Colonic mucosa (tissue), 4 donors: ENCODE data around the gene THAP7. TPM values are rescaled to one million over a fixed set of nuclear protein-coding genes. Genes with fewer than 3 reads are reported as not detected.
A peak's percentile ranks its signal among the peaks of the same experiment; 100 is the strongest.

Source experiments
- DNase-seq: peaks from one replicate; pipeline ENCODE4 v3.0.0-alpha.2; 2020
- H3K27ac ChIP-seq: fragments of 200-600 bp; one replicate; pipeline ENCODE4 v1.8.0; 2021
- H3K27me3 ChIP-seq: fragments of 200-600 bp; one replicate; pipeline ENCODE4 v1.8.0; 2021
- H3K36me3 ChIP-seq: fragments of 200-600 bp; one replicate; pipeline ENCODE4 v1.8.0; 2021
- H3K4me1 ChIP-seq: fragments of 200-600 bp; one replicate; pipeline ENCODE4 v1.8.0; 2021; ENCODE audit warnings: mild to moderate bottlenecking
- H3K4me3 ChIP-seq: fragments of 200-600 bp; one replicate; pipeline ENCODE4 v1.8.0; 2021
- H3K9ac ChIP-seq, 2 donors: one replicate each; pipeline ENCODE4 v1.7.0; 2013; ENCODE audit warnings: control low read depth in 2 of 2, low read depth in 2 of 2, low read length in 2 of 2
- H3K9me3 ChIP-seq: fragments of 200-600 bp; one replicate; pipeline ENCODE4 v1.8.0; 2021
- CTCF ChIP-seq: fragments of 200-600 bp; IDR thresholded peaks from one replicate; pipeline ENCODE4 v1.8.0; 2022; ENCODE audit warnings: antibody characterized with exemption, mild to moderate bottlenecking
- intact Hi-C: fragments of 100-400 bp; cut with DNase I; formaldehyde crosslinking; loops from one replicate; pipeline ENCODE4 v1.14.1; 2022
- total RNA-seq, 2 donors: library from RNA; stranded (reverse); fragmentation: NEBNext Ultra II Directional in 1 of 2; extraction: Animal tissue kit (Norgen Biotek cat#: 25700) in 1 of 2; gene quantifications; one replicate each; pipeline ENCODE4 v1.2.1, GENCODE V29; 2021
- donor health status: healthy.
- donor health status: DM: no; HTN: no; CAD: no.
- donor health status: DM: no; HTN: no; CAD: no.

THAP7 gene
- total RNA-seq, 2 donors from 2014 or later = 12.9 to 23.3 TPM

DNA sequence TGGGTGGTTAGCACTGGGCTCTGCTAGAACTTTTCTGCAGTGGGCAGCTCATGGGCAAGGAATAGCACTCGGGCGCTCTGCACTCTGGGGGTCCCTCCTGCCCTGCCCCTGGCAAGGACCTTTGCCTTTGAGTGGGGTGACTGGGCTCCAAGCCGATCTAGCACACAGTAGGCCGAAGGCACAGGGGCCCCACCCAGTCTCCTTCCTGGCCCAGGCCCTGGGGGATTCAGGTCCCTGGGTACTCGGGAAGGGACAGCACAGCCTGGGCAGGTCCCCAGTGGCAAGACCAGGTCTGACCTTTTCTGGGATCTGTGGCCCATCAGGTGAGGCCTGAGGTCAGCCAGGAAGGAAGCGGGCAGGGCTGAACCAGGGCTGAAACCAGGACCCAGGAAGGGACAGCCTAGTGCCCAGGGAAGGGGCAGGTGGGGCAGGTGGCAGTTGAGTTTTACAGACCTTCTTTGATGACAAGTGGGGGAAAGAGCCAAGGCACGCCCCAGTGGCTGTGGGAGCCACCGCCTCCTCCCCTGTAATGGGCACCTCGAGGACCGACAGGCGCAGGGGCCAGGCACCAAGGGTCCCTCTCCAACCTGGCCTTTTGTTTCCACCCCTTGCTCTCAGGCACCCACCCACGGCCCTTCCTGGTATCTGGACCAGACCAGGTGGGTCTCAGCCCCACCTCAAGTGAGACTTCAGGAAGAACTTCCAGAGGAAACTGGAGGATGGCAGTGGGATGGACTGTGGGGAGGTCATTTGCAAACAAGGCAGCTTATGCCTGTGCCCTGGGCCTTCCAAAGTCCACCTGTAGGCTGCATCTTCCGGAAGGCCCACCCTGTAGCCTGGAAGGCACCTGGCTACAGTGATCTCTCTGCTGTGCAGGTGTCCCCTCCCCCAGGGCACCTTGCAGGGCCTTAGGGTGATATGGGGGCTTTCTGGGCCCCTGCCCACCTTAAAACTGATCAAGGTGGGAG lies 35.7 kb downstream of the THAP7 start:
- peak overlapping the region; percentile 50 for H3K4me3 ChIP-seq
- no peaks in the 10 kb centered on the region for H3K27me3 ChIP-seq
- no peak for TF ChIP-seq CTCF
- peak overlapping the region; percentile 88 for H3K9ac ChIP-seq
- H3K4me1 ChIP-seq = peaks cover 3% of the 10 kb centered on the region
- no peaks in the 10 kb centered on the region for H3K36me3 ChIP-seq
- H3K27ac ChIP-seq = peak overlapping the region; percentile 87
- H3K9me3 ChIP-seq = no peaks in the 10 kb centered on the region
- intact Hi-C loops = loop anchor here (10.0 kb wide), 1 partner anchor 91 kb away; no protein-coding TSS in a partner anchor
- peak; percentile 83 for DNase-seq

DNA sequence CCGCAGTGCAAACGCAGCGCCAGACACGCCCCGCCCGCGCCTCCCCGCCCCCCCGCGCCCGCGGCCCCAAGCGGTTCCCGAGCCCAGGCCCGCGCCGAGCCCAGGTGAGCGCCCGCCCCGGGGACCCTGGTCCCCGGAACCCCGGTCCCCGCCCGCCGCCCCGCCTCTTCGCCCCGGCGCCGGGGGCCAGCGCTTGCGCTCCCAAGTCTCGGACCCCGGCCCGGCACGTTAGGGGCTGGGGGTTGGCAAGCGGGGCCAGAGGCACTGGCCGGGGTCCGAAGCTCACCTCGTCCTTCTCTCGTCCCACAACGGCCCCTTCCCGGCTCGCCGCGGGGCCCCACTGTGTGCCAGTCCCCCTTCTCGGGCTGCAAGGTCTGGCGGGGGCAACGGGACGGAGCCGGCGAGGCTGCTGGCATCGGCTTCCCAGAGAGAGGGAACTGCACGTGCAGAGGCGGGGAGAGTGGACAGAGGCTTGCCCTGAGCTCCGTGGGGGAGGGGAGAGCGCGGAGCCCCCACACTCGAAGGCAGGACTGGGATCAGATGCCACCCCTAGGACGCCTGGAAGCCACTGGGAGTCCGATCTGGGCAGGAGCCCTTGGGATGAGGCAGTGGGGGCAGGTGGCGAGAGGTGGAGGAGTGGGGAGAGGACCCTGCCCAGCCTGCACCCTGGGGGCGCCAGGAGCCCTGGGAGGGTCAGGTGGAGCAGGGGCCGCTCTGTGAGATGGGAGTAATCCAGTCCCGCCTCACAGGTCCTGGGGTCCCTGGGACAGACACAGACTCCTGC lies 36.6 kb downstream of the THAP7 start:
- Histone ChIP-seq H3K27ac (peak overlapping the region; percentile 87), H3K4me3 (peak overlapping the region; percentile 50), H3K27me3 (no peaks in the 10 kb centered on the region), H3K9ac (peak overlapping the region; percentile 88), H3K4me1 (peaks cover 3% of the 10 kb centered on the region), H3K36me3 (no peaks in the 10 kb centered on the region), H3K9me3 (no peaks in the 10 kb centered on the region)
- DNase-seq = peak; percentile 55
- no peak for TF ChIP-seq CTCF
- intact Hi-C loops = loop anchor here (10.0 kb wide), 1 partner anchor 90 kb away; no protein-coding TSS in a partner anchor

DNA sequence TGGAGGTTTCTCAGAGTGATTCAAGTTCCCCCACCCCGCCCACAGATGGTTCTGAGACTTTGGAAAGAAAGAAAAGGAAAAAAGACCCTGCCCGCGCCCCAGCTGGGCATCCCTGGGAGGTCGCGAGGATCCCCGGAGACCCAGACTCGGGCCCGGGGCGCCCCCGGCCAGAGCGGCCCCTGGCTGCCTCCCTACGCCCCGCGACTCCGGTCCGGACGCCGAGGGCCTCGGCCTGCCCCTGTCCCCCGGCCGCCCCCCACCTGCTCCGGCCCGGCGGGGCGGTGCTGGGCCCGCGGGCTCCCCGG lies 37.2 kb downstream of the THAP7 start:
- Histone ChIP-seq H3K27ac (no peak overlapping the region), H3K4me3 (peak overlapping the region; percentile 50), H3K36me3 (no peaks in the 10 kb centered on the region), H3K9ac (peak overlapping the region; percentile 49 to 66), H3K27me3 (no peaks in the 10 kb centered on the region), H3K9me3 (no peaks in the 10 kb centered on the region), H3K4me1 (peaks cover 3% of the 10 kb centered on the region)
- DNase-seq = no peak
- TF ChIP-seq CTCF = no peak
- intact Hi-C loops = loop anchor here (10.0 kb wide), 1 partner anchor 90 kb away; no protein-coding TSS in a partner anchor

DNA sequence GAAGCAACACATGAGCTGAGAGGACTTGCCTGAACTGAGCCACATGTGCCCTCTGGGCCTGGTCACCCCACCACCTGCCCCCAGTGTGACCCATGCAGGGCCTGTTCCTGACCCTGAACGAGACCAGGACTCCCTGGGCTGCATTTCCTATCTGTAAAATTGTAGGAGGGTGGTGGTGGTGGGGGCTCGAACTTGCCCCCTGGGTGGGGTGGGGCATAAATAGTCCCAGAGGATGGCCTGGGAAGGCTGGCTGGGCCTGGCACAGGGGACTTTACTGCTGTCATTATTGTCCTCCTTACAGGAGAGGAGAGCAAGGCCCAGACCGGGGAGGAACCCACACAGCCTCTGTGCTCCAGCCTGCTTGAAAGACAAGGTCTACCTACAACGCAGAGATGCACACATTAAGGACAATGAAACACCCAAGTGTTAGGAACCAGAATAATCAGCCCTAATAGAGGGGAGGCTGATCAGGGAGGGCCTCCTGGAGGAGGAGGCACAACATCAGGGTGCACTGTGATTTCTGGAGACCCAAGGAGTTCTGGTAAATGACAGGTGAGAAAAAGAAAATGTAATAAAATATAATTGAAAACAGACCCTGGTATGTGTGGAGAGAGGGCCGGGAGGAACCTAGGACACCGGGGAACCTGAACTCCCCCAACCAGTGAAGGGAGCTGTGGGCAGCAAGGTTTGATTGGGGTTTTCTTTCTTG lies 37.7 kb downstream of the THAP7 start:
- Histone ChIP-seq H3K9me3 (no peaks in the 10 kb centered on the region), H3K4me3 (peak overlapping the region; percentile 50), H3K9ac (peak overlapping the region; percentile 49 to 66), H3K27ac (no peak overlapping the region), H3K27me3 (no peaks in the 10 kb centered on the region), H3K4me1 (peaks cover 3% of the 10 kb centered on the region), H3K36me3 (no peaks in the 10 kb centered on the region)
- DNase-seq = no peak
- no peak for TF ChIP-seq CTCF
- intact Hi-C loops = loop anchor here (10.0 kb wide), 1 partner anchor 89 kb away; no protein-coding TSS in a partner anchor
